Measurements from ENCODE around the gene CWF19L2.

GRCh38 chr11:107478922-107479321 lies 21.3 kb upstream of the CWF19L2 start:
- TF ChIP-seq CTCF (IDR thresholded peaks at IDR 0.05; ENCODE audit: control extremely low read depth in 1 of 3, insufficient read depth in 1 of 3, low read depth in 1 of 3, low read length in 3 of 3) = no peak
- no peak for TF ChIP-seq ZNF274 (IDR thresholded peaks at IDR 0.05; ENCODE audit: borderline replicate concordance, extremely low read depth, low read length)
- no peak for TF ChIP-seq POLR2A (IDR thresholded peaks at IDR 0.05; ENCODE audit: control extremely low read depth in 1 of 2, low read depth in 2 of 2, low read length in 2 of 2)
- TF ChIP-seq GABPA (IDR thresholded peaks at IDR 0.05; ENCODE audit: borderline replicate concordance, insufficient read depth, low read length) = no peak
- no peak for TF ChIP-seq EP300 (IDR thresholded peaks at IDR 0.05; ENCODE audit: borderline replicate concordance in 1 of 2, low read depth in 2 of 2, low read length in 2 of 2)
- no peak for TF ChIP-seq EZH2 (IDR thresholded peaks at IDR 0.05; ENCODE audit: low read depth, low read length, severe bottlenecking)
- TF ChIP-seq TAF1 (IDR thresholded peaks at IDR 0.05; ENCODE audit: low read depth, low read length) = no peak
- TF ChIP-seq TCF12 (IDR thresholded peaks at IDR 0.05; ENCODE audit: low read depth, low read length) = no peak
- TF ChIP-seq YY1 (IDR thresholded peaks at IDR 0.05; ENCODE audit: low read depth, low read length) = no peak
- TF ChIP-seq RFX5 (IDR thresholded peaks at IDR 0.05; ENCODE audit: borderline replicate concordance, low read depth, low read length) = no peak
- TF ChIP-seq CBX8 (IDR thresholded peaks at IDR 0.05; ENCODE audit: borderline replicate concordance, low read depth, low read length) = no peak
- TF ChIP-seq HDAC6 (IDR thresholded peaks at IDR 0.05; ENCODE audit: low read depth, low read length) = no peak
- TF ChIP-seq JUND (IDR thresholded peaks at IDR 0.05; ENCODE audit: low read length) = no peak
